Subcutaneous abdominal adipose tissue (tissue), 5 donors: Measurements from ENCODE around the gene GJD2.

Source experiments
- H3K27ac ChIP-seq: one replicate; pipeline ENCODE4 v1.7.0; 2013; ENCODE audit warnings: low read depth, mild to moderate bottlenecking, inconsistent platforms, low read length, moderate library complexity
- H3K27me3 ChIP-seq, 5 donors: one replicate each; pipeline ENCODE4 v1.7.0; 2013; ENCODE audit warnings: low read length in 5 of 5, inconsistent platforms in 1 of 5; ENCODE audit not compliant: control insufficient read depth in 5 of 5, insufficient read depth in 4 of 5
- H3K36me3 ChIP-seq, 5 donors: one replicate each; pipeline ENCODE4 v1.7.0; 2013; ENCODE audit warnings: low read length in 5 of 5; ENCODE audit not compliant: control insufficient read depth in 5 of 5, insufficient read depth in 5 of 5
- H3K4me1 ChIP-seq, 5 donors: one replicate each; pipeline ENCODE4 v1.7.0; 2013; ENCODE audit warnings: low read length in 5 of 5, mild to moderate bottlenecking in 3 of 5, moderate library complexity in 1 of 5; ENCODE audit not compliant: control insufficient read depth in 5 of 5, insufficient read depth in 5 of 5
- H3K4me3 ChIP-seq, 5 donors: one replicate each; pipeline ENCODE4 v1.7.0; 2013; ENCODE audit warnings: low read length in 5 of 5, low read depth in 1 of 5
- H3K9ac ChIP-seq, 5 donors: one replicate each; pipeline ENCODE4 v1.7.0; 2013; ENCODE audit warnings: low read length in 5 of 5, mild to moderate bottlenecking in 4 of 5, moderate library complexity in 3 of 5
- H3K9me3 ChIP-seq, 5 donors: one replicate each; pipeline ENCODE4 v1.7.0; 2013; ENCODE audit warnings: low read length in 5 of 5; ENCODE audit not compliant: control insufficient read depth in 5 of 5
- donor health status: healthy.
- donor health status: healthy.
- donor health status: healthy.
- donor health status: healthy.
- donor health status: healthy.

Gene GJD2

DNA sequence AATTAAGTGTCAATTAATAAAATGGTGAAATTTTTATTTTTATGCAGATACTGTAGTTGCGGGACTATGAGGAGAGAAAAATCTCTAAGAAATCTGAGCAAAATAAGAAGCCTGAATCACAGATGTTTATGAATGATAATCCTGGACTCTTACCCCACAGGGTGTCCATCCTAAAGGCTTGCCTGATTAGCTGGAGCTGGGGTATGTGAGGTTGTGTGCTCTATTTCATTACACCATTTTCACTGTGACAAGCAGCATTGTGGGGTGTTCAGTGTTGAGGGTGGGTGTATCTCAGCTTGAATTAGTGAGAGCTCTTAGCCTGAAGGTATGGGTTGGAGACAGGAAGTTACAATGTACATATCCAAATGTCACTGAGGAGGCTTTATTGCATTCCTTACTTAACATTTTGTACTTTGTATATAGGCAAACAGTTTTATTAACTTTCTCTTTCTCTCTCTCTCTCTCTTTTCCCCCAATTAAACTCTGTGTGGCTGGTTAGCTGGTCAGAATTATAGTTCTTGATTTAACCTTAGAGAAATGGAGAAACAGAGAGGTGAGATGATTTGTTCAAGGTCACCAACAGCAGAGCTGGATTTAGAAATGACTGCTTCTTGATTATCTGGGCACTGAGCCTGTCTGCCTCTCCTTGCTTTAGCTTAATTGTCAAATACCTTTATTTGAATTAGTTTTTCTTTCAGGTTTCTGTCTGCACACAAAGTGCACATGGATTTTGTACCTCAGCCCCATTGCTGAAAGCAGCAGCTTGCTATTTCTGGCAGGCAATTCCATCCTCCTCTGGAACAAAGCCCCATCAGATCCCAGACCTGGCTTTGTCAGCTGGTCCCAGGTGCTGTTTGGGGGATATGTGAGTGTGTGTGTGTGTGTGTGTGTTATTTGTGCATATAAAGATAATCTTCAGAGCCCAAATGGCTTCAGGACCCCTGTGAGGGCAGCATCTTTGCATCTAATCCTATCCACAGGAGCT, 35.8 kb downstream of the GJD2 start:
- Histone ChIP-seq H3K4me3 (no peak overlapping the region), H3K9ac (no peak overlapping the region), H3K9me3 (no peaks in the 10 kb centered on the region), H3K27ac (no peak overlapping the region), H3K27me3 (peaks cover 0 to 7% (median 0%) of the 10 kb centered on the region in 5 donors), H3K4me1 (peaks cover 1 to 9% (median 8%) of the 10 kb centered on the region in 5 donors), H3K36me3 (no peaks in the 10 kb centered on the region)

DNA sequence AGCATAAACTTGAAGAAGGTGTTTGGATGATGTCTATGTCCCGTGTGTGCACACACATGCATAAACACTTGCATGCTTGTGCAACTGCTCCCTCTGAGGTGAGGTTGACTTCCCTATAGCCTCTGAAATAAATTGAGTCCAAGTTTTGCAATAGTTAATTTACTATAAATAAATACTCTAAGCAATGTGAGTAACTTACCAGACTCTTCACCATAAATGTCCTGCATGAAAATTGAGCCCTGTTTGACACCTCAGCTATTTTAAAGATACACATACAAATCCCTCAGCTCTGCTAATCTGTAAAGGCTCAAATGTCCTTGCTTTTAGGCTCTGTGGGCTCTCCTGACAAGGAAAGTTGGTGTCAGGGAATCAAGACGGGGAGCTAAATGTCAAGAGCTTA, 37.1 kb downstream of the GJD2 start:
- H3K4me3 ChIP-seq, result no peak overlapping the region
- H3K9ac ChIP-seq, result no peak overlapping the region
- peaks cover 1 to 9% (median 8%) of the 10 kb centered on the region in 5 donors for H3K4me1 ChIP-seq
- no peaks in the 10 kb centered on the region for H3K36me3 ChIP-seq
- no peaks in the 10 kb centered on the region for H3K9me3 ChIP-seq
- H3K27me3 ChIP-seq, result peaks cover 0 to 7% (median 3%) of the 10 kb centered on the region in 5 donors
- H3K27ac ChIP-seq, result no peak overlapping the region

DNA sequence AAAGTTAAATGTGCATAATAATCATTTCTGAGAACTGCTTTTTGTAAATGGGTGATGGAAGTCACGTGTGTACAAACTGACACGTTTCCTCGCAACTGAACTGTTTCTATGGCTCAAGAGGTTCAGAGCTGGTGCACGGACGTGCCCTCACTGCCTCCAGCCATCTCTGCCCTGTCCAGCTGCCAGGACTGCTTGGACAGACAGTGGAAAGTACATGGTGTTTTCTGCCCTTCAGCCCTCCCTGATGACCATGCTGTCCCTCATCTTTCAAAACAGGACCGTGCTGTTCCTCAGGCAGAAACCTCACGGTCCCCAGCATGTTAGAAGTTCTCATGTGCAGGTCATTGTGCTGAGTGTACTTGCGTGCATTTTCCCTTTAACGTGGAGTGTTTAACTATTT, 38.7 kb downstream of the GJD2 start:
- H3K4me1 ChIP-seq, result no peaks in the 10 kb centered on the region
- no peaks in the 10 kb centered on the region for H3K36me3 ChIP-seq
- no peak overlapping the region for H3K4me3 ChIP-seq
- H3K9ac ChIP-seq, result no peak overlapping the region
- no peaks in the 10 kb centered on the region for H3K9me3 ChIP-seq
- no peak overlapping the region for H3K27ac ChIP-seq
- H3K27me3 ChIP-seq, result peaks cover 0 to 7% (median 4%) of the 10 kb centered on the region in 5 donors

- H3K9ac ChIP-seq, result no peak overlapping the region
- H3K36me3 ChIP-seq, result no peaks in the 10 kb centered on the region
- no peak overlapping the region for H3K27ac ChIP-seq
- no peaks in the 10 kb centered on the region for H3K9me3 ChIP-seq
- no peak overlapping the region for H3K4me3 ChIP-seq
- H3K27me3 ChIP-seq, result peaks cover 0 to 7% (median 4%) of the 10 kb centered on the region in 5 donors
- H3K4me1 ChIP-seq, result no peaks in the 10 kb centered on the region
These were observed 40.2 kb downstream of the GJD2 start for GRCh38 chr15:34714476-34715121.

GRCh38 chr15:34713635-34714034, 41.2 kb downstream of the GJD2 start:
- H3K4me3 ChIP-seq, result no peak overlapping the region
- no peaks in the 10 kb centered on the region for H3K9me3 ChIP-seq
- peaks cover 0 to 6% (median 4%) of the 10 kb centered on the region in 5 donors for H3K27me3 ChIP-seq
- H3K27ac ChIP-seq, result no peak overlapping the region
- no peak overlapping the region for H3K9ac ChIP-seq
- H3K4me1 ChIP-seq, result no peaks in the 10 kb centered on the region
- no peaks in the 10 kb centered on the region for H3K36me3 ChIP-seq

- Histone ChIP-seq H3K27me3 (peaks cover 0 to 7% (median 4%) of the 10 kb centered on the region in 5 donors), H3K27ac (no peak overlapping the region), H3K4me1 (no peaks in the 10 kb centered on the region), H3K36me3 (no peaks in the 10 kb centered on the region), H3K4me3 (no peak overlapping the region), H3K9ac (no peak overlapping the region), H3K9me3 (no peaks in the 10 kb centered on the region)
These were observed 44.9 kb downstream of the GJD2 start for GRCh38 chr15:34709866-34710265.

DNA sequence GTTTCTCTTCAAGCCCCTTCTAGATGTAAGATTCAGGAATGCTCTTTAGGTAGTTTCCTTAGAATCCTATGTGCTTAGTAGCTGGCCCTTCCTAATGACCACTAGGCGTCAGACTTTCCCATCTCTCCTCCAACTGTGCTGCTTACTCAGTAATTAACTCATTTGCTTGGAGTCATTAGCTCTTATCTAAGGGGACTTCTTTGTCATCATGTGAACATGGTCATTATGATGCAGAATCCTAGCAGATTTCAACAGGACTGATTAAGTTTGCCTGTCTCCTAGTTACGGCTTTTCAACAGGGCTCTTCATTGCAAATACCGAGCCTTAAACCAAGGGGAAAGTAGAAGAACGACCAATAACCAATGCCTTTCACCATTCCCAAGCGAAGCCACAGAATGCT, 46.4 kb downstream of the GJD2 start:
- no peak overlapping the region for H3K4me3 ChIP-seq
- no peaks in the 10 kb centered on the region for H3K36me3 ChIP-seq
- H3K9ac ChIP-seq, result no peak overlapping the region
- peaks cover 0 to 4% (median 2%) of the 10 kb centered on the region in 5 donors for H3K27me3 ChIP-seq
- no peaks in the 10 kb centered on the region for H3K9me3 ChIP-seq
- H3K4me1 ChIP-seq, result no peaks in the 10 kb centered on the region
- no peak overlapping the region for H3K27ac ChIP-seq

DNA sequence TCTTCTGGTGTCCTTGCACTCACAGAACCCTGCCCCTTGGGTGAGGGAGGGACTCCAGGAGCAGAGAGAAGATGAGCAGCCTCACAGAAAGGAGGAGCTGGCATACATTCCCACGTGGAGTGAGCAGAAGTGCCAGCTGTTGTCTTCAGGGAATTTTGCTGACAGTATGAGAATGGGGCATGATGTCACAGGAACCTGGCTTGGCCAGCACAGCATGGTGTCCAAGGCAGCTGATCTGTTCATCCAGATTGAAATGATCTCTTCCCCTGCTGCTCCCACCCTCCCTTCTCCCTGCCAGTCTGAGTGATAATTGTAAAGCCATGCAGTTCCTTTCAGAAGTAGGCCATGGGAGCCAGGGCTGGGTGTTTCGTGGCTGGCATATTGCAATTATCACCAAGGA, 53.3 kb downstream of the GJD2 start:
- no peaks in the 10 kb centered on the region for H3K27me3 ChIP-seq
- no peaks in the 10 kb centered on the region for H3K4me1 ChIP-seq
- H3K9me3 ChIP-seq, result no peaks in the 10 kb centered on the region
- H3K4me3 ChIP-seq, result no peak overlapping the region
- H3K36me3 ChIP-seq, result no peaks in the 10 kb centered on the region
- no peak overlapping the region for H3K27ac ChIP-seq
- H3K9ac ChIP-seq, result no peak overlapping the region
